Heart left ventricle (tissue), 13 donors: ENCODE data around the gene MAP3K10.

ENCODE experiments used
- POLR2A ChIP-seq, 2 donors: fragments of 450-650 bp; IDR thresholded peaks; one replicate each; pipeline ENCODE4 v1.6.1; 2017; ENCODE audit warnings: antibody characterized with exemption in 2 of 2, mild to moderate bottlenecking in 2 of 2, moderate library complexity in 2 of 2
- TF ChIP-seq, protein P1 (sequence below), 12 donors: fragments of 200-600 bp; sonication (generic) in 4 of 12; IDR thresholded peaks; one replicate each; pipeline versions ENCODE4 v1.5.0 to v1.8.0; 2018 to 2022; ENCODE audit warnings: antibody characterized with exemption in 12 of 12, mild to moderate bottlenecking in 5 of 12
- donor health status: ischemic (EF 13 %, LVEDD 7.1; RV severe dilation, severe dysfunction).
- donor health status: DM: no; HTN: yes; CAD: no.
- donor health status: DM: no; HTN: no; CAD: no.
- donor health status: ischemic (EF 25% LVEDD 6.9; RV normal size, moderate dysfunction).
- donor health status: ischemic (EF 25% LVEDD 5.7; RV mildly dilated, moderate dysfunction).
- donor health status: ischemic (EF 35%, LVEDD 5.7; RV mildly dilated, moderate dysfunction).
- donor health status: nonischemic (EF 11% LVEDD 7.7; RV severe dilation, severe dysfunction).
- donor health status: DM: yes; HTN: yes; CAD: no.
- donor health status: PGD.
- donor health status: ischemic (EF 29% LVEDD 5.4; RV normal size, mild dysfunction).
- donor health status: nonischemic (EF 23%, LVEDD 6.1; RV moderate dilation, normal function).

DNA sequence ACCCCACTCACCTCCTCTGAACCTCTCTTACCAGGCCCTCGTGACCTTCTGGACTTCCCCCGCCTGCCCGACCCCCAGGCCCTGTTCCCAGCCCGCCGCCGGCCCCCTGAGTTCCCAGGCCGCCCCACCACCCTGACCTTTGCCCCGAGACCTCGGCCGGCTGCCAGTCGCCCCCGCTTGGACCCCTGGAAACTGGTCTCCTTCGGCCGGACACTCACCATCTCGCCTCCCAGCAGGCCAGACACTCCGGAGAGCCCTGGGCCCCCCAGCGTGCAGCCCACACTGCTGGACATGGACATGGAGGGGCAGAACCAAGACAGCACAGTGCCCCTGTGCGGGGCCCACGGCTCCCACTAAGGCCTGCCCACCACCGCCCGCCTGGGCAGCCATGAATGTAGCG, 23.7 kb downstream of the MAP3K10 start:
- TF ChIP-seq POLR2A (IDR thresholded peaks at IDR 0.05) = no peak
- TF ChIP-seq, protein P1, sequence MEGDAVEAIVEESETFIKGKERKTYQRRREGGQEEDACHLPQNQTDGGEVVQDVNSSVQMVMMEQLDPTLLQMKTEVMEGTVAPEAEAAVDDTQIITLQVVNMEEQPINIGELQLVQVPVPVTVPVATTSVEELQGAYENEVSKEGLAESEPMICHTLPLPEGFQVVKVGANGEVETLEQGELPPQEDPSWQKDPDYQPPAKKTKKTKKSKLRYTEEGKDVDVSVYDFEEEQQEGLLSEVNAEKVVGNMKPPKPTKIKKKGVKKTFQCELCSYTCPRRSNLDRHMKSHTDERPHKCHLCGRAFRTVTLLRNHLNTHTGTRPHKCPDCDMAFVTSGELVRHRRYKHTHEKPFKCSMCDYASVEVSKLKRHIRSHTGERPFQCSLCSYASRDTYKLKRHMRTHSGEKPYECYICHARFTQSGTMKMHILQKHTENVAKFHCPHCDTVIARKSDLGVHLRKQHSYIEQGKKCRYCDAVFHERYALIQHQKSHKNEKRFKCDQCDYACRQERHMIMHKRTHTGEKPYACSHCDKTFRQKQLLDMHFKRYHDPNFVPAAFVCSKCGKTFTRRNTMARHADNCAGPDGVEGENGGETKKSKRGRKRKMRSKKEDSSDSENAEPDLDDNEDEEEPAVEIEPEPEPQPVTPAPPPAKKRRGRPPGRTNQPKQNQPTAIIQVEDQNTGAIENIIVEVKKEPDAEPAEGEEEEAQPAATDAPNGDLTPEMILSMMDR (IDR thresholded peaks at IDR 0.05) = no peak
